ENCODE data around the gene PSMD9.
"Not testable (repeated sequence)": the region's sequence is repeated elsewhere in the genome, so short reads cannot be mapped to it uniquely, and the experiment has no call there.

PSMD9 gene

GRCh38 chr12:121875582-121875981 lies 13.0 kb upstream of the PSMD9 start:
- H3K27ac ChIP-seq = no peak overlapping the region
- no peak overlapping the region for H3K4me3 ChIP-seq
- no peak for TF ChIP-seq CTCF (IDR thresholded peaks at IDR 0.05)
- no peak for DNase-seq (ENCODE audit: low spot score)

- not testable (repeated sequence) for H3K4me3 ChIP-seq; H3K27ac ChIP-seq; DNase-seq (ENCODE audit: low spot score)
Measured at GRCh38 chr12:121876080-121876447, 12.5 kb upstream of the PSMD9 start.

- Histone ChIP-seq H3K4me3 (no peak overlapping the region), H3K27ac (no peak overlapping the region)
- no peak for DNase-seq (ENCODE audit: low spot score)
- TF ChIP-seq CTCF (IDR thresholded peaks at IDR 0.05) = no peak
Measured at GRCh38 chr12:121883315-121883660, 5.3 kb upstream of the PSMD9 start.

GRCh38 chr12:121885129-121885528 lies 3.5 kb upstream of the PSMD9 start:
- not testable (repeated sequence) for DNase-seq (ENCODE audit: low spot score); H3K27ac ChIP-seq; H3K4me3 ChIP-seq

GRCh38 chr12:121888083-121888477 lies 510 bp upstream of the PSMD9 start:
- DNase-seq (ENCODE audit: low spot score) = no peak
- Histone ChIP-seq H3K27ac (peak overlapping the region in 1 of 2 donors; percentile 90), H3K4me3 (peak overlapping the region; percentile 81)
- no peak for TF ChIP-seq CTCF (IDR thresholded peaks at IDR 0.05)

- no peak for DNase-seq (ENCODE audit: low spot score)
- H3K27ac ChIP-seq = peak overlapping the region; percentile 88 to 90
- TF ChIP-seq CTCF (IDR thresholded peaks at IDR 0.05) = no peak
- peak overlapping the region; percentile 81 for H3K4me3 ChIP-seq
Measured at GRCh38 chr12:121889274-121889624, 659 bp downstream of the PSMD9 start.

GRCh38 chr12:121889661-121890060 lies 1.1 kb downstream of the PSMD9 start:
- Histone ChIP-seq H3K4me3 (peak overlapping the region; percentile 81), H3K27ac (peak overlapping the region; percentile 88 to 90)
- DNase-seq (ENCODE audit: low spot score) = not testable (repeated sequence)

- H3K4me3 ChIP-seq = no peak overlapping the region
- H3K27ac ChIP-seq = no peak overlapping the region
- TF ChIP-seq CTCF (IDR thresholded peaks at IDR 0.05) = no peak
- no peak for DNase-seq (ENCODE audit: low spot score)
Measured at GRCh38 chr12:121892673-121893561, 4.3 kb downstream of the PSMD9 start.

Measured in coronary artery (tissue), 2 donors.